Suprapubic skin (tissue), 4 donors: ENCODE data around the gene ZNF836. TPM values are rescaled to one million over a fixed set of nuclear protein-coding genes. Genes with fewer than 3 reads are reported as not detected.
A peak's percentile ranks its signal among the peaks of the same experiment; 100 is the strongest.

Experiments
- DNase-seq, 2 donors: peaks; one replicate each; pipeline ENCODE4 v3.0.0-alpha.2; 2019; ENCODE audit warnings: low spot score in 2 of 2
- H3K27ac ChIP-seq: fragments of 200-600 bp; sonication (generic); one replicate; pipeline ENCODE4 v1.5.1; 2019
- H3K27me3 ChIP-seq: fragments of 200-600 bp; sonication (generic); one replicate; pipeline ENCODE4 v1.5.1; 2019
- H3K36me3 ChIP-seq: fragments of 200-600 bp; sonication (generic); one replicate; pipeline ENCODE4 v1.5.1; 2019
- H3K4me1 ChIP-seq: fragments of 200-600 bp; sonication (generic); one replicate; pipeline ENCODE4 v1.5.1; 2019
- H3K4me3 ChIP-seq: fragments of 200-600 bp; sonication (generic); one replicate; pipeline ENCODE4 v1.5.1; 2019; ENCODE audit warnings: mild to moderate bottlenecking
- H3K9me3 ChIP-seq: fragments of 200-600 bp; sonication (generic); one replicate; pipeline ENCODE4 v1.5.1; 2019
- EP300 ChIP-seq: sonication (generic); formaldehyde crosslinking; IDR thresholded peaks from one replicate; pipeline ENCODE4 v1.6.1; 2017; ENCODE audit warnings: antibody characterized with exemption
- POLR2A ChIP-seq, 2 donors: fragments of 450-650 bp; IDR thresholded peaks; one replicate each; pipeline ENCODE4 v1.6.1; 2017; ENCODE audit warnings: antibody characterized with exemption in 2 of 2, mild to moderate bottlenecking in 2 of 2, moderate library complexity in 2 of 2
- POLR2AphosphoS5 ChIP-seq, 3 donors: sonication (generic); formaldehyde crosslinking; IDR thresholded peaks; one replicate each; pipeline ENCODE4 v1.6.1; 2017; ENCODE audit warnings: antibody characterized with exemption in 3 of 3
- WGBS: methylation state at CpG from one replicate; pipeline ENCODE4 v1.1.5; 2018; 5-methylcytosine and 5-hydroxymethylcytosine counted together
- total RNA-seq, 4 donors: library from RNA; depleted of rRNA; stranded (reverse); fragments of >200 nt; gene quantifications; one replicate each; pipeline ENCODE4 v1.1.0, GENCODE V29; 2016
- TF ChIP-seq, protein P1 (sequence below), 2 donors: fragments of 200-600 bp in 1 of 2; fragments of 450-650 bp in 1 of 2; sonication (generic) in 1 of 2; IDR thresholded peaks; one replicate each; pipeline ENCODE4 v1.5.1; 2016 to 2019; ENCODE audit warnings: antibody characterized with exemption in 2 of 2, mild to moderate bottlenecking in 1 of 2, moderate library complexity in 1 of 2

The ZNF836 gene
- total RNA-seq, 4 donors from 2014 or later, result 7.3 to 25.7 (median 15.9) TPM

DNA sequence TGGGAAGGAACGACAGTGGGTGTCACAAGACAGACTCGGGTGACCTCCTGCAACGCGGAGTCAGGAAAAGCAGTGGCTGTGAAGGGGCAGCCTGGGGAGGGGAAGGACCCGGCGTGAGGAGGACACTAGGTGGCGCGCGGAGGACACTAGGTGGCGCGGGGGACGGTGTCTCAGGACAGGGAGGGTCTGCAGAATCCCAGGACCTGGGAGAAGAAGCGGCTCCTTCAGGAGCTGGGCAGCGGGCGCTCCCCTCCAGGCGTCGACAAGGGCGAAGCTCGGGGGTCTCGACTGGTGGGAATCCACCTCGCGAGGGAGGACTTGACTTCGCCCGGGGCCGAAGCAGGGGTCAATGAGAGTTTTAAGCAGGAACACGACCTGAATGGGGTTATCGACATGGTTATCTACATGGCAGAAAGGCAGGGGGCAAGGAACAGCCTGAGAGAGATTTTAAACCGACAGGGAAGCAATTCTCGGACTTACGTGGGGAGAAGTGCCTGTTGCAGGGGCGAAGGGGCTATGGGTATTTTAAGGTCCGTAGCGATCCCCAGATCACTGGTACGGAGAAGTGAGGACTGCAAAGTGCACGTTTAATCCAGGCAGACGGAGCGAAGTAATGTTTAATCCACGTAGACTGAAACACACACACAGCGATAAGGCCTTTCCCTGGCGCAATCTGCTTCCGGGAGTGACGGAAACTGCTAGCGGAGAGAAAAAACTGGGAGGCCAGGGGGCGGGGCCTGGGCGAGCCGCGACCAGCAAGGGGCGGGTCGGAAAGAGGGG lies 32.0 kb downstream of the ZNF836 start, which contains the start of gene ZNF616:
Gene ZNF616 (minus strand): TSS at position 687 of the 780 bp plus-strand sequence. CDS start 9,426 bp downstream, outside the sequence.
- H3K4me1 ChIP-seq, result peaks cover 37% of the 10 kb centered on the region
- no peaks in the 10 kb centered on the region for H3K9me3 ChIP-seq
- H3K27ac ChIP-seq, result peak within 1 kb of the TSS; percentile 98
- peak within 1 kb of the TSS; percentile 93 for H3K4me3 ChIP-seq
- no peaks in the 10 kb centered on the region for H3K36me3 ChIP-seq
- DNase-seq, result peak; percentile 98 to 99
- peak in 1 of 2 donors; percentile 51 for TF ChIP-seq POLR2A (IDR thresholded peaks at IDR 0.05)
- TF ChIP-seq, protein P1, sequence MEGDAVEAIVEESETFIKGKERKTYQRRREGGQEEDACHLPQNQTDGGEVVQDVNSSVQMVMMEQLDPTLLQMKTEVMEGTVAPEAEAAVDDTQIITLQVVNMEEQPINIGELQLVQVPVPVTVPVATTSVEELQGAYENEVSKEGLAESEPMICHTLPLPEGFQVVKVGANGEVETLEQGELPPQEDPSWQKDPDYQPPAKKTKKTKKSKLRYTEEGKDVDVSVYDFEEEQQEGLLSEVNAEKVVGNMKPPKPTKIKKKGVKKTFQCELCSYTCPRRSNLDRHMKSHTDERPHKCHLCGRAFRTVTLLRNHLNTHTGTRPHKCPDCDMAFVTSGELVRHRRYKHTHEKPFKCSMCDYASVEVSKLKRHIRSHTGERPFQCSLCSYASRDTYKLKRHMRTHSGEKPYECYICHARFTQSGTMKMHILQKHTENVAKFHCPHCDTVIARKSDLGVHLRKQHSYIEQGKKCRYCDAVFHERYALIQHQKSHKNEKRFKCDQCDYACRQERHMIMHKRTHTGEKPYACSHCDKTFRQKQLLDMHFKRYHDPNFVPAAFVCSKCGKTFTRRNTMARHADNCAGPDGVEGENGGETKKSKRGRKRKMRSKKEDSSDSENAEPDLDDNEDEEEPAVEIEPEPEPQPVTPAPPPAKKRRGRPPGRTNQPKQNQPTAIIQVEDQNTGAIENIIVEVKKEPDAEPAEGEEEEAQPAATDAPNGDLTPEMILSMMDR (IDR thresholded peaks at IDR 0.05), result peak; percentile 56 to 82
- TF ChIP-seq POLR2AphosphoS5 (IDR thresholded peaks at IDR 0.05), result peak in 2 of 3 donors; percentile 28 to 66
- TF ChIP-seq EP300, result no peak
- WGBS, result under 1% methylated on average over 46 of the region's 49 CpGs
- H3K27me3 ChIP-seq, result no peaks in the 10 kb centered on the region

DNA sequence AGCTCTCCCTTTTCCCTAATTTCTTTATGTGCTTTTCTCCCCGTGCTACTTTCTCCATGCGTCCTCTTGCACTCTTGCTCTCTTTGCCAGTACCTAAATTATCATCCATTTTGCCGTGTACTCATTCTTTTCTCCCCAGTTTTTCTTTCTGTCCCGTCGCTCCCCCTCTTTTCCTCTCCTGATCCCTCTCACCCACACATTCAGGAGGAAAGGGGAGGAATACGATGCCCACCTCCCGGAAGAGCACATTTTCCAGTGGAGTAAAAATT lies 32.5 kb downstream of the ZNF836 start:
- Histone ChIP-seq H3K4me3 (peak overlapping the region; percentile 93), H3K4me1 (peaks cover 37% of the 10 kb centered on the region), H3K27me3 (no peaks in the 10 kb centered on the region), H3K9me3 (no peaks in the 10 kb centered on the region), H3K27ac (peak overlapping the region; percentile 98), H3K36me3 (no peaks in the 10 kb centered on the region)
- WGBS, result 0% methylated on average over 7 of the region's 7 CpGs
- TF ChIP-seq EP300 (no peak), POLR2A (IDR thresholded peaks at IDR 0.05) (no peak), POLR2AphosphoS5 (IDR thresholded peaks at IDR 0.05) (no peak)
- TF ChIP-seq, protein P1 (IDR thresholded peaks at IDR 0.05), result no peak
- DNase-seq, result no peak

DNA sequence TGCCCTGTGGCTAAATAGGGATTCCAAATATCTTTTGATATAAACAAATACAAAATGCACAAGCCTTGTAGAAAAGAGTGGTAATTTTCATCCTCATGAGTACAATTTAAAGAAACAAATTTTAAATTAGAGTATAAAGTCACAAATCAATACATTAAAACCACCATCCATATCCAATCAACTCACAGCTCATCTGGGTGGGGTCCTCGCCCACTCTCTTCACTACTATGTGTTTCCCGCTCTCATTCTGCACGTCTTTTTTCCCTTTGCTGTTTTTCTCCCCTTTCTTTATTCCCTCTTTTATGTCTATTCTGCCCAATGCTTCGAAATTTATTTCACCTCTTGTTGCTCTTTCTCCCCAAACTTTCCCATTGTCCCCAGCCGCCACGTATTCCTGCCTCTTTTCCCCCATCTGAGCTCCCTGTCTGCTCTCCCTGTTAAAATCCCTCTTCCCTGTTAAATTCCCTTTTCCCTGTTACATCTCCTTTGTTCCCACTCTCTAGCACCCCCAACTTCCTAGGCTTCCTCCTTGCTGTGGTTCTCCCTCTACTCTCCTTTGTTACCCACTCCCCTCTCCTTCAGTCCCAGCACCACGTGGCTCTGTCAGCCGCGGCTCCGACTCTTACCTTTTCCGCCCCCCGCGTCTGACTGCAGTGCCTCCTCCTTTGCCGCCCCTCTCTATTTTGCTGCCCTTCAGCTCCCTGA lies 33.0 kb downstream of the ZNF836 start:
- WGBS, result 8% methylated on average over 14 of the region's 14 CpGs
- Histone ChIP-seq H3K9me3 (no peaks in the 10 kb centered on the region), H3K36me3 (no peaks in the 10 kb centered on the region), H3K4me3 (peak overlapping the region; percentile 93), H3K27me3 (no peaks in the 10 kb centered on the region), H3K27ac (peak overlapping the region; percentile 98), H3K4me1 (peaks cover 37% of the 10 kb centered on the region)
- no peak for DNase-seq
- TF ChIP-seq EP300 (no peak), POLR2AphosphoS5 (IDR thresholded peaks at IDR 0.05) (no peak)

DNA sequence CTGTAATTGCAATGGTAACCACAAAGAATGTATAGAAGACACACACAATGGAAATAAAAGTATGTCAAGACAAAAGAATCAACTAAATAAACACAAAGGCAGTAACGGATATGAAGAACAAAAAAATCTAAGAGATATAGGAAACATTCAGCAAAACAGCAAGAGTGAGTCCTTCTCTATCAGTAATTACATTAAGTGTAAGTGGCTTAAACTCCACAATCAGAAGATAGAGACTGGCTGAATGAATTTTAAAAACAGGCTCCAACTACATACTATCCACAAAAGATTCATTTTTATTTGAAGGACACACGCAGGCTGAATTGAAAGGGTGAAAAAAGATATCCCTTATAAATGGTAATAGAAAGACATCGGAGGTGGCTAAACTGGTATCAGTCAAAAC lies 51.1 kb downstream of the ZNF836 start:
- Histone ChIP-seq H3K27me3 (no peaks in the 10 kb centered on the region), H3K9me3 (peaks cover 83% of the 10 kb centered on the region), H3K36me3 (peaks cover 98% of the 10 kb centered on the region), H3K4me1 (no peaks in the 10 kb centered on the region), H3K4me3 (no peak overlapping the region), H3K27ac (no peak overlapping the region)
- DNase-seq, result no peak
- TF ChIP-seq POLR2A (IDR thresholded peaks at IDR 0.05) (no peak), POLR2AphosphoS5 (IDR thresholded peaks at IDR 0.05) (no peak), EP300 (no peak)
- TF ChIP-seq, protein P1 (IDR thresholded peaks at IDR 0.05), result no peak
- 97% methylated on average over 3 of the region's 3 CpGs for WGBS

DNA sequence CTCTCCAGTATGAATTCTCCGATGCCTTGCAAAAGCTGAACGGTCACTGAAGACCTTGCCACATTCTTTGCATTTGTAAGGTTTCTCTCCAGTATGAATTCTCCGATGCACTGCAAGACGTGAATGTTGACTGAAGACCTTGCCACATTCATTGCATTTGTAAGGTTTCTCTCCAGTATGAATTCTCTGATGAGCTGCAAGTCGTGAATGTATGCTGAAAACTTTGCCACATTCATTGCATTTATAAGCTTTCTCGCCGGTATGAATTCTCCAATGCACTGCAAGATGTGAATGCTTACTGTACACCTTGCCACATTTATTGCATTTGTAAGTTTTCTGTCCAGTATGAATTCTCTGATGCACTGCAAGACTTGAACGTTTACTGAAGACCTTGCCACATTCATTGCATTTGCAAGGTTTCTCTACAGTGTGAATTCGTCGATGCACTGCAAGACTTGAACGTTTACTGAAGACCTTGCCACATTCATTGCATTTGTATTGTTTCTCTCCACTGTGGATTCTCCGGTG lies 55.8 kb downstream of the ZNF836 start:
- no peak for DNase-seq
- H3K4me3 ChIP-seq, result no peak overlapping the region
- H3K27ac ChIP-seq, result no peak overlapping the region
- H3K27me3 ChIP-seq, result no peaks in the 10 kb centered on the region
- peaks cover 55% of the 10 kb centered on the region for H3K36me3 ChIP-seq
- H3K9me3 ChIP-seq, result peaks cover 92% of the 10 kb centered on the region
- no peak for TF ChIP-seq POLR2A (IDR thresholded peaks at IDR 0.05)
- TF ChIP-seq POLR2AphosphoS5 (IDR thresholded peaks at IDR 0.05), result no peak
- 97% methylated on average over 12 of the region's 12 CpGs for WGBS
- H3K4me1 ChIP-seq, result no peaks in the 10 kb centered on the region

DNA sequence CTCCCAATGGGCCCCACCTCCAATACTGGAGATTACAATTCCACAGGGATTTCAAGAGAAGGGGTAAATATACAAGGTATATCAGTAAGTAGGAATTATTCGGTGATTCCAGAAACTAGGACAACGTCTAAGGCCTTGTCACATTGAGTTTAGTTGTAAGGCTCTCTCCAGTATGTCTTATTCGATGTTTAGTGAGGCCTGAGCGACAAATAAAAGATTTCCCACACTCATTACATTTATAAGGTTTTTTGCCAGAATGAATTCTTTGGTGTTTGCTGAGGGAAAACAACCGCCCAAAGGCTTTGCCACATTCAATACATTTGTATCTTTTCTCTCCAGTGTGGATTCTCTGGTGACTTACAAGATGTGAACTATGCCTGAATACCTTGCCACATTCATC lies 56.7 kb downstream of the ZNF836 start:
- no peak overlapping the region for H3K4me3 ChIP-seq
- H3K9me3 ChIP-seq, result peaks cover 89% of the 10 kb centered on the region
- 96% methylated on average over 5 of the region's 5 CpGs for WGBS
- no peak for DNase-seq
- no peak overlapping the region for H3K27ac ChIP-seq
- no peaks in the 10 kb centered on the region for H3K4me1 ChIP-seq
- TF ChIP-seq EP300 (no peak), POLR2A (IDR thresholded peaks at IDR 0.05) (no peak), POLR2AphosphoS5 (IDR thresholded peaks at IDR 0.05) (no peak)
- TF ChIP-seq, protein P1 (IDR thresholded peaks at IDR 0.05), result no peak
- peaks cover 46% of the 10 kb centered on the region for H3K36me3 ChIP-seq
- H3K27me3 ChIP-seq, result no peaks in the 10 kb centered on the region
